CD14-positive monocyte (primary cell): ENCODE data around the gene RAB31. TPM values are rescaled to one million over a fixed set of nuclear protein-coding genes. Genes with fewer than 3 reads are reported as not detected.

Source experiments
- DNase-seq, 3 donors: peaks; one replicate each; pipeline ENCODE4 v3.0.0-alpha.2; 2011 to 2022
- H2AFZ ChIP-seq: 2 replicates; pipeline ENCODE4 v1.6.0; 2012; ENCODE audit warnings: mild to moderate bottlenecking, low read depth, low read length, inconsistent platforms; ENCODE audit not compliant: insufficient read depth, poor library complexity, severe bottlenecking
- H3K27ac ChIP-seq, 2 donors: 1 replicate in 1 of 2; 2 replicates in 1 of 2; pipeline ENCODE4 v1.5.1; 2012 to 2013; ENCODE audit warnings: low read length in 2 of 2, control low read depth in 1 of 2, inconsistent platforms in 1 of 2, low read depth in 1 of 2, mild to moderate bottlenecking in 1 of 2
- H3K27me3 ChIP-seq, 2 donors: one replicate each; pipeline versions ENCODE4 v1.6.0 to v1.6.1; 2011 to 2013; ENCODE audit warnings: low read length in 2 of 2; ENCODE audit not compliant: control insufficient read depth in 2 of 2, insufficient read depth in 2 of 2
- H3K36me3 ChIP-seq, 2 donors: replicated peaks in 1 of 2; 1 replicate in 1 of 2; 2 replicates in 1 of 2; pipeline versions ENCODE4 v1.5.1 to v1.6.1; 2012 to 2013; ENCODE audit warnings: low read length in 2 of 2, control low read depth in 1 of 2, inconsistent platforms in 1 of 2, mild to moderate bottlenecking in 1 of 2; ENCODE audit not compliant: insufficient read depth in 2 of 2, control insufficient read depth in 1 of 2
- H3K4me1 ChIP-seq, 2 donors: 1 replicate in 1 of 2; 2 replicates in 1 of 2; pipeline versions ENCODE4 v1.5.1 to v1.6.1; 2012 to 2013; ENCODE audit warnings: low read length in 2 of 2, control low read depth in 1 of 2, inconsistent platforms in 1 of 2, mild to moderate bottlenecking in 1 of 2, moderate library complexity in 1 of 2; ENCODE audit not compliant: insufficient read depth in 2 of 2, control insufficient read depth in 1 of 2
- H3K4me2 ChIP-seq: replicated peaks from 2 replicates; pipeline ENCODE3; 2012; ENCODE audit warnings: low read length, moderate library complexity, mild to moderate bottlenecking; ENCODE audit not compliant: poor library complexity, severe bottlenecking; ENCODE audit errors: extremely low read depth
- H3K4me3 ChIP-seq, 3 experiments: fragments of 200-600 bp in 1 of 3; sonication (generic) in 1 of 3; replicated peaks in 1 of 3; 1 replicate in 2 of 3; 2 replicates in 1 of 3; pipeline ENCODE4 v1.5.1; 2011 to 2013; ENCODE audit warnings: low read length in 3 of 3, mild to moderate bottlenecking in 3 of 3, control low read depth in 2 of 3, low read depth in 2 of 3, inconsistent platforms in 1 of 3, moderate library complexity in 1 of 3
- H3K79me2 ChIP-seq: 2 replicates; pipeline ENCODE4 v1.6.0; 2012; ENCODE audit warnings: mild to moderate bottlenecking, control low read depth, inconsistent platforms, low read length, moderate library complexity; ENCODE audit not compliant: insufficient read depth
- H3K9ac ChIP-seq: 2 replicates; pipeline ENCODE4 v1.6.0; 2017; ENCODE audit warnings: low read length, mild to moderate bottlenecking; ENCODE audit not compliant: insufficient read depth, poor library complexity, severe bottlenecking
- H3K9me3 ChIP-seq, 2 donors: replicated peaks in 1 of 2; 1 replicate in 1 of 2; 2 replicates in 1 of 2; pipeline versions ENCODE4 v1.5.1 to v1.6.1; 2012 to 2013; ENCODE audit warnings: low read length in 2 of 2, control low read depth in 1 of 2; ENCODE audit not compliant: control insufficient read depth in 1 of 2, insufficient read depth in 1 of 2
- H4K20me1 ChIP-seq: 2 replicates; pipeline ENCODE4 v1.6.0; 2012; ENCODE audit warnings: mild to moderate bottlenecking, low read length, control low read depth, moderate library complexity; ENCODE audit not compliant: insufficient read depth
- H3K27ac Mint-ChIP-seq, 7 donors: one replicate each; pipeline ENCODE4 v1.8.0; 2020; ENCODE audit warnings: mild to moderate bottlenecking in 7 of 7, mixed read lengths in 7 of 7, moderate library complexity in 6 of 7, inconsistent platforms in 2 of 7
- H3K27me3 Mint-ChIP-seq, 3 donors: one replicate each; pipeline ENCODE4 v1.8.0; 2021 to 2022; ENCODE audit warnings: low read depth in 3 of 3, mild to moderate bottlenecking in 3 of 3, mixed read lengths in 3 of 3, moderate library complexity in 3 of 3, inconsistent platforms in 1 of 3
- H3K36me3 Mint-ChIP-seq, 2 donors: one replicate each; pipeline ENCODE4 v1.8.0; 2020; ENCODE audit warnings: mixed read lengths in 2 of 2, inconsistent platforms in 1 of 2, mild to moderate bottlenecking in 1 of 2
- H3K4me1 Mint-ChIP-seq: one replicate; pipeline ENCODE4 v1.8.0; 2020; ENCODE audit warnings: mild to moderate bottlenecking, mixed read lengths
- H3K4me3 Mint-ChIP-seq, 2 donors: one replicate each; pipeline ENCODE4 v1.8.0; 2020; ENCODE audit warnings: mild to moderate bottlenecking in 2 of 2, mixed read lengths in 2 of 2, moderate library complexity in 1 of 2
- H3K9me3 Mint-ChIP-seq, 7 donors: one replicate each; pipeline ENCODE4 v1.8.0; 2020 to 2022; ENCODE audit warnings: mixed read lengths in 7 of 7, mild to moderate bottlenecking in 6 of 7, moderate library complexity in 6 of 7, inconsistent platforms in 2 of 7
- WGBS: methylation state at CpG from one replicate; pipeline ENCODE4 v1.1.5; 2013; ENCODE audit warnings: missing lambda C conversion rate; ENCODE audit not compliant: insufficient coverage; 5-methylcytosine and 5-hydroxymethylcytosine counted together
- intact Hi-C, 2 donors: fragments of 100-400 bp; cut with micrococcal nuclease; formaldehyde crosslinking; loops; one replicate each; pipeline versions ENCODE4 v1.15.0 to v1.15.1; 2023
- polyA plus RNA-seq, 3 donors: library from polyadenylated mRNA; depleted of rRNA in 1 of 3; unstranded in 2 of 3; stranded (reverse) in 1 of 3; fragments of 300-500 nt in 2 of 3; fragments of >200 nt in 1 of 3; fragmentation: Illumina TruSeq in 2 of 3; gene quantifications; 1 replicate in 2 of 3; 2 replicates in 1 of 3; pipeline ENCODE4 v1.2.3, GENCODE V29; 2012 to 2021
- TF ChIP-seq, protein P1 (sequence below): fragments of 200-600 bp; IDR thresholded peaks from one replicate; pipeline ENCODE4 v1.8.0; 2022; ENCODE audit warnings: antibody characterized with exemption, mild to moderate bottlenecking

Gene RAB31
- polyA plus RNA-seq, 3 donors, result 106 to 367 (median 348) TPM

GRCh38 chr18:9711361-9712129 is 3.4 kb downstream of the RAB31 start:
- H3K9ac ChIP-seq, result peak overlapping the region; percentile 98
- H4K20me1 ChIP-seq, result peaks cover 75% of the 10 kb centered on the region
- Mint-ChIP-seq H3K4me3 (peak overlapping the region; percentile 98 to 99), H3K4me1 (peaks cover 84% of the 10 kb centered on the region), H3K27me3 (peaks cover 0 to 6% (median 1%) of the 10 kb centered on the region in 3 donors), H3K9me3 (peaks cover 0 to 4% (median 0%) of the 10 kb centered on the region in 7 donors), H3K27ac (peak overlapping the region; percentile 94 to 97 (median 95)), H3K36me3 (peaks cover 29 to 30% of the 10 kb centered on the region in 2 donors)
- 90% methylated on average over 2 of the region's 7 CpGs for WGBS
- H3K4me2 ChIP-seq, result peak overlapping the region; percentile 93
- peaks cover 88% of the 10 kb centered on the region for H3K79me2 ChIP-seq
- peak overlapping the region; percentile 1 to 98 (median 9) for H3K4me3 ChIP-seq
- H3K27me3 ChIP-seq, result no peaks in the 10 kb centered on the region
- peak; percentile 85 to 89 (median 88) for DNase-seq
- no peak overlapping the region for H2AFZ ChIP-seq
- intact Hi-C loops, result loop anchor here in 1 of 2 donors (5.0 kb wide), 1 partner anchor 71 kb away; no protein-coding TSS in a partner anchor
- peaks cover 82 to 85% of the 10 kb centered on the region in 2 donors for H3K4me1 ChIP-seq
- peaks cover 0 to 17% of the 10 kb centered on the region in 2 donors for H3K36me3 ChIP-seq
- TF ChIP-seq, protein P1, sequence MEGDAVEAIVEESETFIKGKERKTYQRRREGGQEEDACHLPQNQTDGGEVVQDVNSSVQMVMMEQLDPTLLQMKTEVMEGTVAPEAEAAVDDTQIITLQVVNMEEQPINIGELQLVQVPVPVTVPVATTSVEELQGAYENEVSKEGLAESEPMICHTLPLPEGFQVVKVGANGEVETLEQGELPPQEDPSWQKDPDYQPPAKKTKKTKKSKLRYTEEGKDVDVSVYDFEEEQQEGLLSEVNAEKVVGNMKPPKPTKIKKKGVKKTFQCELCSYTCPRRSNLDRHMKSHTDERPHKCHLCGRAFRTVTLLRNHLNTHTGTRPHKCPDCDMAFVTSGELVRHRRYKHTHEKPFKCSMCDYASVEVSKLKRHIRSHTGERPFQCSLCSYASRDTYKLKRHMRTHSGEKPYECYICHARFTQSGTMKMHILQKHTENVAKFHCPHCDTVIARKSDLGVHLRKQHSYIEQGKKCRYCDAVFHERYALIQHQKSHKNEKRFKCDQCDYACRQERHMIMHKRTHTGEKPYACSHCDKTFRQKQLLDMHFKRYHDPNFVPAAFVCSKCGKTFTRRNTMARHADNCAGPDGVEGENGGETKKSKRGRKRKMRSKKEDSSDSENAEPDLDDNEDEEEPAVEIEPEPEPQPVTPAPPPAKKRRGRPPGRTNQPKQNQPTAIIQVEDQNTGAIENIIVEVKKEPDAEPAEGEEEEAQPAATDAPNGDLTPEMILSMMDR, result no peak
- H3K9me3 ChIP-seq, result no peaks in the 10 kb centered on the region
- peak overlapping the region; percentile 85 to 94 for H3K27ac ChIP-seq

GRCh38 chr18:9712130-9712577 is 4.1 kb downstream of the RAB31 start:
- peak overlapping the region; percentile 94 to 97 (median 95) for H3K27ac Mint-ChIP-seq

More at GRCh38 chr18:9712130-9712577, 4.1 kb downstream of the RAB31 start:
- Mint-ChIP-seq H3K36me3 (peaks cover 33 to 34% of the 10 kb centered on the region in 2 donors), H3K27me3 (peaks cover 0 to 6% (median 1%) of the 10 kb centered on the region in 3 donors), H3K9me3 (peaks cover 0 to 4% (median 0%) of the 10 kb centered on the region in 7 donors), H3K4me3 (peak overlapping the region; percentile 83 to 98), H3K4me1 (peaks cover 84% of the 10 kb centered on the region)
- intact Hi-C loops, result loop anchor here in 1 of 2 donors (5.0 kb wide), 1 partner anchor 70 kb away; no protein-coding TSS in a partner anchor
- peaks cover 83 to 86% of the 10 kb centered on the region in 2 donors for H3K4me1 ChIP-seq
- H3K4me2 ChIP-seq, result peak overlapping the region; percentile 93
- WGBS, result 100% methylated on average over 1 of the region's 5 CpGs
- peaks cover 81% of the 10 kb centered on the region for H4K20me1 ChIP-seq
- no peaks in the 10 kb centered on the region for H3K27me3 ChIP-seq
- peaks cover 0 to 17% of the 10 kb centered on the region in 2 donors for H3K36me3 ChIP-seq
- DNase-seq, result peak in 1 of 3 donors; percentile 23
- peaks cover 91% of the 10 kb centered on the region for H3K79me2 ChIP-seq
- peak overlapping the region in 2 of 3 experiments; percentile 9 to 98 for H3K4me3 ChIP-seq
- H3K9ac ChIP-seq, result peak overlapping the region; percentile 42
- TF ChIP-seq, protein P1, result no peak
- H2AFZ ChIP-seq, result no peak overlapping the region
- no peaks in the 10 kb centered on the region for H3K9me3 ChIP-seq
- peak overlapping the region; percentile 85 to 94 for H3K27ac ChIP-seq
